Fibroblast of peridontal ligament (primary cell): ENCODE results near the gene IL1RL1.
A peak's percentile ranks its signal among the peaks of the same experiment; 100 is the strongest.

Experiments used
- DNase-seq: peaks from one replicate; pipeline ENCODE4 v3.0.0-alpha.2; 2010; ENCODE audit errors: extremely low read depth

The IL1RL1 gene

GRCh38 chr2:102367331-102367971 lies 56.1 kb downstream of the IL1RL1 start:
- DNase-seq, result no peak

GRCh38 chr2:102368461-102369109 lies 57.2 kb downstream of the IL1RL1 start:
- DNase-seq, result no peak

- DNase-seq, result no peak
Measured at GRCh38 chr2:102369866-102370265, 58.5 kb downstream of the IL1RL1 start.

- DNase-seq, result no peak
Measured at GRCh38 chr2:102376052-102376591, 64.8 kb downstream of the IL1RL1 start.

- DNase-seq, result no peak
Measured at GRCh38 chr2:102383722-102384121, 72.4 kb downstream of the IL1RL1 start.

- DNase-seq, result peak; percentile 2
Measured at GRCh38 chr2:102385522-102385921, 74.2 kb downstream of the IL1RL1 start.

- DNase-seq, result no peak
Measured at GRCh38 chr2:102386004-102386403, 74.6 kb downstream of the IL1RL1 start.

GRCh38 chr2:102386867-102387541 lies 75.6 kb downstream of the IL1RL1 start:
- no peak for DNase-seq

- DNase-seq, result no peak
Measured at GRCh38 chr2:102387763-102388546, 76.6 kb downstream of the IL1RL1 start.

- no peak for DNase-seq
Measured at GRCh38 chr2:102391565-102391964, 80.2 kb downstream of the IL1RL1 start.

- DNase-seq, result no peak
Measured at GRCh38 chr2:102392096-102392495, 80.7 kb downstream of the IL1RL1 start.

- DNase-seq, result no peak
Measured at GRCh38 chr2:102392942-102393341, 81.6 kb downstream of the IL1RL1 start.

- no peak for DNase-seq
Measured at GRCh38 chr2:102396012-102396411, 84.6 kb downstream of the IL1RL1 start.

GRCh38 chr2:102397209-102397608 lies 85.8 kb downstream of the IL1RL1 start:
- DNase-seq, result no peak

GRCh38 chr2:102399499-102400141 lies 88.3 kb downstream of the IL1RL1 start:
- no peak for DNase-seq

- no peak for DNase-seq
Measured at GRCh38 chr2:102401456-102401855, 90.1 kb downstream of the IL1RL1 start.
